GM19324 (cell line): ENCODE results near the gene B4GALT1.
"Not testable (repeated sequence)": the region's sequence is repeated elsewhere in the genome, so short reads cannot be mapped to it uniquely, and the experiment has no call there.

Experiments
- ATAC-seq: cut with Tn5 transposase; IDR thresholded peaks from one replicate; pipeline ENCODE4 v1.9.1; 2021; ENCODE audit warnings: mild to moderate bottlenecking, moderate library complexity; ENCODE audit not compliant: unreplicated experiment, low FRiP score

B4GALT1 gene

GRCh38 chr9:33163433-33164137, 3.6 kb downstream of the B4GALT1 start:
- no peak for ATAC-seq

DNA sequence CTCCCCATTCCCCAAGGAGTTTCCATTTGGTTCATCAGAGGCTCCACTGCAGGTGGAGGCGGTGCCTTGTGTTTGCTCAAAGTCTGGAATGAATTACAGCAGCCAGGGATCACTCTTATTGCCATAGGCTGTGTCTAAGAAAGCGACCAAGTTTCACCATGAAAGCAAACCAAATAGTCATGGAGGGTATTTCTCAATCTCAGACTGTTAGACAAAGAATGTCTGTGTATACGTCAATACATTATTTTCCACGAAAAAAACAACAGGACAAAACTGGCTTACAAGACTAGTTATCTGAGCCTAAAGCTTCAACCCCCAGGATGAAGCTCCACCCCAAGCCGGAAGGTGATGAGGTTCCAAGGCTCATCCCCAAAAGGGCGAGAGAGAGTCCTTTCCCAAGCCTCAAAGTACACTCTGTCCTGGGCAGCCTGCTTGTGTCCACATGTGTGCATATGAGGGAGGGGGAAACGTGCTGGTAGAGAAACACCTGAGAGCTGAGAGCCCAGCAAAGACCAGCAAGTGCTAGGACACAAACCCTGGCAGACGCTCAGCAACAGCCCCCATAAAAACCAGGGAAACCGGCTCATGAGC, 4.3 kb downstream of the B4GALT1 start:
- ATAC-seq: no peak

DNA sequence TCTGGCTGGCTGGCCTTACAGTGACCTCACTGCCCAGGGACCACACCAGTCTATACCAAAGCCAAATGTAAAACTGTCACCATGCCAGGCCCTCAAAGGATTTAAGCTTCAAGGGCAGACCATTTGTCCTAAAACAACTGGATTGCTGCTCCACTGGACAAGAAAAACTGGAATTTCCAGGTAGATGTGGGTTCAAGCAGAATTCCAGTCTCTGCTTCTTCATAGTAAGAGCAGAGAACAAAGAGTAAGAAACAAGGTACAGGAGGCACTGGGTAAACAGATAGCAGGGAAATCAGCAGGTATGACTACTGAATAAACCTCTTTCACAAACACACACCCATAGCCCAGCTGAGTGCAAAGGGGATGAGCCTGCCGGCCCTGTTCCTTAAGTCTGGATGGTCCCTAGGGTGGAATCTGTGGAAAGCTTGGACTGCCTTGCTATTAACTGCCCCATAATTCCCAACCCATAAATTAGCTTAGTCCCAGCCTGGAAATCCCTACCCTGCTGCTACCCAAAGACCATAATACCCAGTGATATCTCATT, 5.5 kb downstream of the B4GALT1 start:
- no peak for ATAC-seq

GRCh38 chr9:33161011-33161588, 6.0 kb downstream of the B4GALT1 start:
- ATAC-seq: no peak

GRCh38 chr9:33160446-33160845, 6.7 kb downstream of the B4GALT1 start:
- not testable (repeated sequence) for ATAC-seq

- no peak for ATAC-seq
Observed at GRCh38 chr9:33159777-33160127, 7.4 kb downstream of the B4GALT1 start.

DNA sequence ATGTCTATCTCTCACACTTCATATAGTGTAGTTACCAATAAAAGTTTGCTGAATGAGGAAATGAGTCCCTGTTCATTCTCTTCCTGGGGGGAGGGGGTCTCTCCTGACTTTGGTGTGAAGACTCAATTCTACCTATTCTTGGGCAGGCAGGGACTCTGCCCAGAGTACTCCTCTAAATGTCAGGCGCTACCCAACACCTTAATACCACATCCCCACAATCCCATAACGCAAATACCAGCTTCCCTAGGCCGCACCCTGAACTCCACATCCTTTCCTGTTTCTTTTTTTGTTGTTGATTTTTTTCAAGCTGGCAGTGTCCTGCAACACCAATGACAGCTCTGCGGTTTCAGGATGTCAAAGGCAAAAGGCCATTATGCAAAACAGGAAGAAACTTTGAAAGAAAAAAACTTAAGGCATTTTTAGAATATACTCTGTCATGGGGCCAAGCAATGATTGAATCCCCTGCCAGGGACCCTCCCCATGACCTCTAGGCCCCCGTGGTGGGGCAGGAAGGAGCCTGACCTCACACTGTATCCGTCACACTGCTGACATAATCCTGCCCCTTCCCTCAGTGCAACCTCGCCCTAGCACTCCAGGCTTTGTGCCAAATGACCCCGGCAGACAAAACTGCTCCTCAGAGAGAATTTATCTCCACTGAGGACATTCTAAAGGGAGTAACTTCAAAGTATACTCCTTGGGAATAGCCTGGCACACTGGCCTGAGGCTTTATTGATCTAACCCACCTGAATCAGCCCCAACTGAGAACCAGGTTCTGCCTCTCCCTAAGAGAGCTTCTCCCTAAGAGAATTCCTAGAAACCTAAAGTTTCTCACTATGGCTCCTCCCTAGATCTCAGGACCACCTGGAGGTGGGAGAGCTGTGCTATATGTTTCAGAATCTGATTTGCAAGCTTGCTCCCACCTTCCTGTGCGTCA, 8.0 kb downstream of the B4GALT1 start:
- no peak for ATAC-seq

- no peak for ATAC-seq
Observed at GRCh38 chr9:33157960-33158842, 8.9 kb downstream of the B4GALT1 start.

DNA sequence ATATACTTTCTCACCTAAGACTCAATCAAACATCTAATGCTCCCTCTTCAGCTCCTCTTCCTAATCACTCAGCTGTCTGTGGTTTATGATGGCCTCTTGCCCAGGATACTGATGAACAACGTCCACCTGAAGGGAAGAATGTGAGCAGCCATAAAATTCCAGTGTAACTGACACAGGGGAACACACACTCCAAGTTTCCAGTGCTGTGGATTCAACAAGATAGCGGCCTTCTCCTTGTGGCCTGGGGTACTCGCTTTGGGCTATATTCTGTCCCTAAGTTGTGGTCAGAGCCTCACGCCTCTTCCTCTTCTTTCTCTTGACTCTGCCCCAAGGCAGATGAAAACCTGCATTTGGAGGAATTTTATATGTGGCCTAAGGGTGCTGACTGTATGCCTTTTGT, 11.7 kb downstream of the B4GALT1 start:
- ATAC-seq: no peak

DNA sequence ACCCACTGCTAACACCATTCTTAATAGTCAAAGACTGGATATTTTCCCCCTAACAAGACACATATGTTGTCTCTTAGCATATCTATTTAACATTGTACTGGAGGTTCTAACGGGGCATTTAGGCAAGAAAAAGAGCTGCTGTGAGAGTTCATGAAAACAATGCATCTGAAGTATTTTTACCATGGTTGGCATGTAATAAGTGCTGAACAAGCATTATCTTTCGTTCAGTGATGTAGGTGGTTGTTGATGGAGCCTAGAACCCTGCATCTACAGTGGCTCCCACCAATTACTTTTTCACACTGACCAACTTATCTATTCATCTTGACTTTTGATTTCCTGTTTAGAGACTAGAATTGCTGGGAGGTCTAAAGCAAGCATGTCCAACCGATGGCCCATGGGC, 12.8 kb downstream of the B4GALT1 start:
- ATAC-seq: no peak

GRCh38 chr9:33153666-33154065, 13.5 kb downstream of the B4GALT1 start:
- no peak for ATAC-seq

GRCh38 chr9:33153001-33153400, 14.1 kb downstream of the B4GALT1 start:
- no peak for ATAC-seq

DNA sequence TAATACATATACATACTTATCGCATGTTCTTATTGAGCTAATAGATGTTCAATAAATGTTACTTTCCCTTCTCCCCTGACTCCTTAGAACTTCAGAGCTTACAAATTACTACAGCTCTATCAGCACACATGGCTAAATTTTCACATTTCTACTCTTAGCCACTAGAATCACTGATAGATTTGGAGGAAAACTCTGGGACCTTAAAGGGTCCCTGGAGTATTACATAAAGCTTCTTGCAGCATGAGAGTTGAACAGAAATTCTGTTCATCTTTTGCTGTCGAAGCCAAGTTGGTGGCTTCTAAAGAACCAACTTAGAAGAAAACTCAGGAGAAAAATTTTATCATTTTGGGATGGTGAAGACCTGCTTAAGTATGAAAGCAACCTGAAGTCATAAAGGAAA, 15.5 kb downstream of the B4GALT1 start:
- ATAC-seq: no peak

- ATAC-seq: no peak
Observed at GRCh38 chr9:33151007-33151557, 16.1 kb downstream of the B4GALT1 start.

DNA sequence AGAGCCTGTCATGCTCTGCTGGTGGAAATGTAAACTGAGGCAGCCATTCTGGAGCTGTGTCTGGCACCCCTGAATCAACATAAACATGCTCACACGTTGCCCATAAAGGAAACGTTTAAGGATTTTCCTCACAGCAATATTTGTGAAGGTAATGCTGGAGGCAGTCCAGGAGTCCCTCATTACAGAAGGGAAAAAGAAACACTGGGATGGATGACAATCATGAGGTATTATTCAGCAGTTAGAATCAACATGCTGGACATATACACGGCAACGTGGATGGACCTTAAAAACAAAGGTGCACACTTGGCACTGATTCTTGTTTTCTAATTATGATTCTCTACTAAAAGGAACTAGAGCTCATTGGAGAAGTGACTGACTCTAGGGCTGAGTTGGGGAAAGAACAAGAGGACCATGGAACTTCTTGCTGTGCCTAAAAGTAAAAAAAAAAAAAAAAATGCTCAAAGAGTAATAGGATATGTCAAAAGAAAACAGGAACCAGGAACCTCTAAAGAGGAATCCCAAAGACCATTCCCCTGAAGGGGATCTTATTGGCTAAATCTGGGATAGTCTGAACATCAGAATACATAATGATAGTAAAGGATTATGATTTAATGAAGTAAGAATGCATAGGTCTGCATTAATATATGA, 18.6 kb downstream of the B4GALT1 start:
- no peak for ATAC-seq

DNA sequence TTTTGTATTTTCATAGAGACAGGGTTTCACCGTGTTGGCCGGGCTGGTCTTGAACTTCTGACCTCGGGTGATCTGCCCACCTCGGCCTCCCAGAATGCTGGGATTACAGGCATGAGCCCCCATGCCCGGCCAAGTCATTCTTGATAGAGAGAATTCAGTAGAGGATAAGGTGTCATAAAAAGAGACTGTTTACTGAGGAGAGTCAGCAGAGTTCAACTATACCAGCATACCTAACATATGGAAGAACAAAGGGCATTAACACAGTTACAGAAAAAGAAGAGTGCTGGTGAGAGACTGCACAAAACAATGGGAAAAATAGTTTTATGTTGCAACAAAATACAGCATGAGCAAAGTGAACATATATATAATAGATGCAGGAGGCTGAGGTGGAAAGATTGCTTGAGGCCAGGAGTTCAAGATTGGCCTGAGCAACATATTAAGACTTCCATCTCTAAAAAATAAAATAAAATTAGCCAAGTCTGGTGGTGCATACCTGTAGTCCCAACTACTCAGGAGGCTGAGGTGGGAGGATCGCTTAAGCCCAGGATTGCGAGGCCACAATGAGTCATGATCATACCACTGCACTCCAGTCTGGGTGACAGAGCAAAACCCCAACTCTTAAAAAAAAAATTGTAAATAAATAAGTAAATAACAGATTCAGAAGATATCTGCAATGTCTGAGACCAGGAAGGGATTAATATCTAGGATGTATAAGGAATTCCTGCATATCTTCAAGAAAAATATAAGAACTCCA, 19.5 kb downstream of the B4GALT1 start:
- ATAC-seq: no peak

- no peak for ATAC-seq
Observed at GRCh38 chr9:33146298-33146697, 20.8 kb downstream of the B4GALT1 start.

- no peak for ATAC-seq
Observed at GRCh38 chr9:33144551-33144950, 22.6 kb downstream of the B4GALT1 start.
